GM23338 (cell line): ENCODE data around the gene HOMER1. TPM values are rescaled to one million over a fixed set of nuclear protein-coding genes. Genes with fewer than 3 reads are reported as not detected.

Source experiments
- ATAC-seq: fragments of 200-7000 bp; cut with Tn5 transposase; 3 replicates; pipeline ENCODE4 v1.9.1; 2020
- DNase-seq: peaks from one replicate; pipeline ENCODE4 v3.0.0-alpha.2; 2015; ENCODE audit warnings: low spot score
- H2AFZ ChIP-seq: fragments of 200-600 bp; sonication (generic); 2 replicates; pipeline ENCODE4 v1.8.0; 2016; ENCODE audit warnings: antibody characterized with exemption, mild to moderate bottlenecking, moderate library complexity
- H3F3A ChIP-seq: fragments of 200-600 bp; sonication (generic); replicated peaks from 2 replicates; pipeline ENCODE4 v1.8.0; 2017; ENCODE audit warnings: antibody characterized with exemption, mixed run types, low read depth
- H3K27ac ChIP-seq: fragments of 200-600 bp; sonication (generic); 2 replicates; pipeline ENCODE4 v1.6.1; 2016; ENCODE audit warnings: low read depth
- H3K27me3 ChIP-seq: fragments of 200-600 bp; sonication (generic); 2 replicates; pipeline ENCODE4 v1.8.0; 2016; ENCODE audit warnings: mild to moderate bottlenecking, mixed run types, moderate library complexity; ENCODE audit not compliant: insufficient read depth
- H3K36me3 ChIP-seq: fragments of 200-600 bp; sonication (generic); 2 replicates; pipeline ENCODE4 v1.8.0; 2016; ENCODE audit warnings: mild to moderate bottlenecking; ENCODE audit not compliant: insufficient read depth
- H3K4me1 ChIP-seq: fragments of 200-600 bp; sonication (generic); 2 replicates; pipeline ENCODE4 v1.8.0; 2016; ENCODE audit warnings: mild to moderate bottlenecking, moderate library complexity; ENCODE audit not compliant: insufficient read depth
- H3K4me2 ChIP-seq: fragments of 200-600 bp; sonication (generic); 2 replicates; pipeline ENCODE4 v1.7.1; 2017; ENCODE audit warnings: mixed run types
- H3K4me3 ChIP-seq: fragments of 200-600 bp; sonication (generic); 2 replicates; pipeline ENCODE4 v1.6.1; 2016; ENCODE audit warnings: mixed run types
- H3K79me2 ChIP-seq: fragments of 200-600 bp; sonication (generic); replicated peaks from 2 replicates; pipeline ENCODE4 v1.8.0; 2017; ENCODE audit warnings: mild to moderate bottlenecking; ENCODE audit not compliant: insufficient read depth
- H3K9me2 ChIP-seq: fragments of 200-600 bp; sonication (generic); 2 replicates; pipeline ENCODE4 v1.8.0; 2017; ENCODE audit not compliant: insufficient read depth
- H4K20me1 ChIP-seq: fragments of 200-600 bp; sonication (generic); replicated peaks from 2 replicates; pipeline ENCODE4 v1.8.0; 2017; ENCODE audit warnings: mild to moderate bottlenecking; ENCODE audit not compliant: insufficient read depth
- H3K27ac Mint-ChIP-seq: 2 replicates; pipeline ENCODE4 v1.8.0; 2020; ENCODE audit warnings: inconsistent platforms, mild to moderate bottlenecking, moderate library complexity, mixed read lengths
- H3K27me3 Mint-ChIP-seq: 3 replicates; pipeline ENCODE4 v1.8.0; 2022; ENCODE audit warnings: low read depth, mild to moderate bottlenecking, moderate library complexity, mixed read lengths, inconsistent platforms; ENCODE audit not compliant: insufficient read depth, poor library complexity
- H3K36me3 Mint-ChIP-seq: 3 replicates; pipeline ENCODE4 v1.8.0; 2021; ENCODE audit warnings: low read depth, mild to moderate bottlenecking, inconsistent platforms, moderate library complexity, mixed read lengths
- H3K4me1 Mint-ChIP-seq: 3 replicates; pipeline ENCODE4 v1.8.0; 2020; ENCODE audit warnings: mild to moderate bottlenecking, inconsistent platforms, mixed read lengths
- H3K4me3 Mint-ChIP-seq: 3 replicates; pipeline ENCODE4 v1.8.0; 2021; ENCODE audit warnings: moderate library complexity, mild to moderate bottlenecking, inconsistent platforms, mixed read lengths
- H3K9me3 Mint-ChIP-seq: 3 replicates; pipeline ENCODE4 v1.8.0; 2020; ENCODE audit warnings: moderate library complexity, mild to moderate bottlenecking, inconsistent platforms, mixed read lengths
- CTCF ChIP-seq, 2 experiments: fragments of 200-600 bp in 1 of 2; sonication (generic) in 1 of 2; conservative IDR thresholded peaks; 2 replicates each; pipeline versions ENCODE4 v1.5.1 to v1.6.1; 2016 to 2017; ENCODE audit warnings: antibody characterized with exemption in 2 of 2, low read depth in 2 of 2, mild to moderate bottlenecking in 2 of 2, moderate library complexity in 1 of 2
- EZH2 ChIP-seq: fragments of 200-600 bp; sonication (generic); IDR thresholded peaks from one replicate; pipeline ENCODE4 v1.8.0; 2017; ENCODE audit warnings: antibody characterized with exemption, mild to moderate bottlenecking, low read depth; ENCODE audit not compliant: unreplicated experiment
- EZH2phosphoT487 ChIP-seq: fragments of 200-600 bp; sonication (generic); IDR thresholded peaks from one replicate; pipeline ENCODE4 v1.8.1; 2018; ENCODE audit warnings: antibody characterized with exemption; ENCODE audit not compliant: unreplicated experiment
- JUNB ChIP-seq: IDR thresholded peaks from one replicate; pipeline ENCODE4 v1.6.1; 2016; ENCODE audit warnings: antibody characterized with exemption; ENCODE audit not compliant: unreplicated experiment
- NANOG ChIP-seq: IDR thresholded peaks from 2 replicates; pipeline ENCODE4 v1.6.1; 2016; ENCODE audit warnings: antibody characterized with exemption, borderline replicate concordance
- REST ChIP-seq: IDR thresholded peaks from one replicate; pipeline ENCODE4 v1.6.1; 2018; ENCODE audit warnings: antibody characterized with exemption; ENCODE audit not compliant: unreplicated experiment
- STAT1 ChIP-seq: IDR thresholded peaks from one replicate; pipeline ENCODE4 v1.6.1; 2016; ENCODE audit warnings: antibody characterized with exemption; ENCODE audit not compliant: unreplicated experiment
- ZNF114 ChIP-seq: fragments of 250-450 bp; sonication (Bioruptor Pico); IDR thresholded peaks from 2 replicates; pipeline ENCODE4 v1.5.0; 2020; ENCODE audit warnings: mild to moderate bottlenecking, moderate library complexity
- ZNF331 ChIP-seq: fragments of 250-450 bp; sonication (Bioruptor Pico); IDR thresholded peaks from 2 replicates; pipeline ENCODE4 v1.5.0; 2020; ENCODE audit warnings: low read depth, mild to moderate bottlenecking, moderate library complexity
- ZNF462 ChIP-seq: fragments of 250-450 bp; sonication (Bioruptor Pico); IDR thresholded peaks from 2 replicates; pipeline ENCODE4 v1.5.0; 2020; ENCODE audit warnings: mild to moderate bottlenecking, moderate library complexity
- polyA plus RNA-seq: library from polyadenylated mRNA; unstranded; fragments of >200 nt; fragmentation: Nextera tagmentation; extraction: Ambion mirVana; gene quantifications from 2 replicates; pipeline ENCODE4 v1.2.1, GENCODE V29; 2016
- total RNA-seq: library from RNA; depleted of rRNA; stranded (reverse); fragments of >200 nt; shearing (Covaris generic); gene quantifications from 2 replicates; pipeline ENCODE4 v1.2.3, GENCODE V29; 2014

The HOMER1 gene
- total and polyA plus RNA-seq, 2 experiments from 2014 or later, result 45.1 to 80.3 TPM

- no peak for TF ChIP-seq REST
Measured at GRCh38 chr5:79408028-79408427, 105.9 kb downstream of the HOMER1 start (continued).

- H3K4me3 Mint-ChIP-seq, result no peak overlapping the region
- H2AFZ ChIP-seq, result no peak overlapping the region
- H4K20me1 ChIP-seq, result no peaks in the 10 kb centered on the region
- H3K27ac Mint-ChIP-seq, result no peak overlapping the region
- H3K27me3 ChIP-seq, result no peaks in the 10 kb centered on the region
- no peaks in the 10 kb centered on the region for H3K79me2 ChIP-seq
- no peaks in the 10 kb centered on the region for H3K4me1 ChIP-seq
- no peak overlapping the region for H3K4me3 ChIP-seq
- DNase-seq, result no peak
- no peaks in the 10 kb centered on the region; the same call in 1 of the 2 replicates for H3K9me2 ChIP-seq
- 0 out of 2 replicates have a peak, but pooled peaks cover 8% of the 10 kb centered on the region for H3K36me3 ChIP-seq
- no peak for ATAC-seq
- peaks cover 9% of the 10 kb centered on the region; the same call in 2 of the 3 replicates for H3K9me3 Mint-ChIP-seq
- H3K4me1 Mint-ChIP-seq, result no peaks in the 10 kb centered on the region
- no peak overlapping the region for H3K4me2 ChIP-seq
- no peaks in the 10 kb centered on the region for H3F3A ChIP-seq
- TF ChIP-seq STAT1 (no peak), ZNF331 (CRISPR knock-in tag) (no peak), EZH2 (no peak), JUNB (no peak), EZH2phosphoT487 (no peak)
- no peak overlapping the region for H3K27ac ChIP-seq
- peaks cover 26% of the 10 kb centered on the region for H3K36me3 Mint-ChIP-seq
- H3K27me3 Mint-ChIP-seq, result no peaks in the 10 kb centered on the region
Measured at GRCh38 chr5:79407591-79407990, 106.3 kb downstream of the HOMER1 start.

- Mint-ChIP-seq H3K36me3 (peaks cover 7% of the 10 kb centered on the region; the same call in 2 of the 3 replicates), H3K4me1 (no peaks in the 10 kb centered on the region), H3K4me3 (no peak overlapping the region), H3K27ac (no peak overlapping the region), H3K9me3 (no peaks in the 10 kb centered on the region), H3K27me3 (peaks cover 3% of the 10 kb centered on the region)
- Histone ChIP-seq H3K36me3 (no peaks in the 10 kb centered on the region), H3K4me1 (no peaks in the 10 kb centered on the region), H3K79me2 (no peaks in the 10 kb centered on the region), H2AFZ (no peak overlapping the region), H3K27ac (no peak overlapping the region), H3K4me2 (no peak overlapping the region), H3F3A (no peaks in the 10 kb centered on the region), H3K9me2 (no peaks in the 10 kb centered on the region), H3K27me3 (no peaks in the 10 kb centered on the region), H3K4me3 (no peak overlapping the region), H4K20me1 (no peaks in the 10 kb centered on the region)
- ATAC-seq, result no peak
- no peak for DNase-seq
- TF ChIP-seq ZNF114 (CRISPR knock-in tag) (no peak), CTCF (conservative IDR thresholded peaks at IDR 0.05; ENCODE audit: low read depth in 2 of 2) (no peak), NANOG (no peak), ZNF462 (CRISPR knock-in tag) (no peak)
Measured at GRCh38 chr5:79401216-79401615, 112.7 kb downstream of the HOMER1 start.
